ENCODE data around the gene ZDHHC13. TPM values are rescaled to one million over a fixed set of nuclear protein-coding genes. Genes with fewer than 3 reads are reported as not detected.

Gene ZDHHC13
- total RNA-seq, 1 donor from 2014 or later = 10.6 TPM

- peaks cover 32% of the 10 kb centered on the region for H3K36me3 ChIP-seq
- intact Hi-C loops (cut with DNase I) = no loop called here
- no peak overlapping the region for H3K27ac ChIP-seq
- no peaks in the 10 kb centered on the region for H3K27me3 ChIP-seq (ENCODE audit: low read depth)
- no peak overlapping the region for H3K4me3 ChIP-seq
- DNase-seq (no peak), ATAC-seq (no peak)
- no peaks in the 10 kb centered on the region for H3K9me3 ChIP-seq
- TF ChIP-seq CTCF (IDR thresholded peaks at IDR 0.05) = no peak
- H3K4me1 ChIP-seq = no peaks in the 10 kb centered on the region
Measured at GRCh38 chr11:19160847-19161246, 43.9 kb downstream of the ZDHHC13 start.

- H3K36me3 ChIP-seq = peaks cover 40% of the 10 kb centered on the region
- TF ChIP-seq CTCF (IDR thresholded peaks at IDR 0.05) = no peak
- H3K9me3 ChIP-seq = no peaks in the 10 kb centered on the region
- H3K4me3 ChIP-seq = no peak overlapping the region
- no peaks in the 10 kb centered on the region for H3K27me3 ChIP-seq (ENCODE audit: low read depth)
- intact Hi-C loops (cut with DNase I) = no loop called here
- ATAC-seq = no peak
- H3K4me1 ChIP-seq = no peaks in the 10 kb centered on the region
- no peak overlapping the region for H3K27ac ChIP-seq
- no peak for DNase-seq
Measured at GRCh38 chr11:19161651-19162050, 44.7 kb downstream of the ZDHHC13 start.

- intact Hi-C loops (cut with DNase I) = no loop called here
- DNase-seq = no peak
- no peaks in the 10 kb centered on the region for H3K9me3 ChIP-seq
- ATAC-seq = no peak
- peaks cover 42% of the 10 kb centered on the region for H3K36me3 ChIP-seq
- TF ChIP-seq CTCF (IDR thresholded peaks at IDR 0.05) = no peak
- H3K4me3 ChIP-seq = no peak overlapping the region
- H3K4me1 ChIP-seq = no peaks in the 10 kb centered on the region
- no peak overlapping the region for H3K27ac ChIP-seq
- no peaks in the 10 kb centered on the region for H3K27me3 ChIP-seq (ENCODE audit: low read depth)
Measured at GRCh38 chr11:19162951-19163505, 46.1 kb downstream of the ZDHHC13 start.

GRCh38 chr11:19163617-19164016 lies 46.6 kb downstream of the ZDHHC13 start:
- Histone ChIP-seq H3K4me3 (no peak overlapping the region), H3K4me1 (no peaks in the 10 kb centered on the region), H3K27me3 (ENCODE audit: low read depth) (no peaks in the 10 kb centered on the region), H3K9me3 (no peaks in the 10 kb centered on the region), H3K27ac (no peak overlapping the region), H3K36me3 (peaks cover 47% of the 10 kb centered on the region)
- intact Hi-C loops (cut with DNase I) = no loop called here
- DNase-seq = no peak
- TF ChIP-seq CTCF (IDR thresholded peaks at IDR 0.05) = no peak
- no peak for ATAC-seq

- H3K4me1 ChIP-seq = no peaks in the 10 kb centered on the region
- no peak for TF ChIP-seq CTCF (IDR thresholded peaks at IDR 0.05)
- DNase-seq (no peak), ATAC-seq (no peak)
- no peaks in the 10 kb centered on the region for H3K27me3 ChIP-seq (ENCODE audit: low read depth)
- H3K9me3 ChIP-seq = no peaks in the 10 kb centered on the region
- peaks cover 46% of the 10 kb centered on the region for H3K36me3 ChIP-seq
- no peak overlapping the region for H3K27ac ChIP-seq
- no peak overlapping the region for H3K4me3 ChIP-seq
- intact Hi-C loops (cut with DNase I) = no loop called here
Measured at GRCh38 chr11:19164230-19164855, 47.4 kb downstream of the ZDHHC13 start.

Data from lower lobe of right lung (tissue), 2 donors.